ENCODE results near the gene OTULIN. TPM values are rescaled to one million over a fixed set of nuclear protein-coding genes. Genes with fewer than 3 reads are reported as not detected.

The OTULIN gene
- total and polyA plus RNA-seq, 2 experiments from 2014 or later: 24.3 to 43.9 TPM

GRCh38 chr5:14675865-14676300, 11.4 kb downstream of the OTULIN start (continued):
- TF ChIP-seq ZNF462 (CRISPR knock-in tag; IDR thresholded peaks at IDR 0.05): no peak

GRCh38 chr5:14676320-14676719, 11.8 kb downstream of the OTULIN start:
- DNase-seq (ENCODE audit: low spot score): no peak
- no peak overlapping the region for H3K27ac ChIP-seq (ENCODE audit: low read depth)
- H3K27me3 Mint-ChIP-seq (ENCODE audit: insufficient read depth, low read depth, poor library complexity): peaks cover 5% of the 10 kb centered on the region
- no peak overlapping the region for H3K27ac Mint-ChIP-seq
- H3K36me3 Mint-ChIP-seq (ENCODE audit: low read depth): peaks cover 9% of the 10 kb centered on the region
- peaks cover 69% of the 10 kb centered on the region for H3K79me2 ChIP-seq (replicated peaks; ENCODE audit: insufficient read depth)
- peaks cover 7% of the 10 kb centered on the region; the same call in 1 of the 2 replicates for H3K36me3 ChIP-seq (ENCODE audit: insufficient read depth)
- H3K4me1 ChIP-seq (ENCODE audit: insufficient read depth): peaks cover 53% of the 10 kb centered on the region
- H2AFZ ChIP-seq: no peak overlapping the region
- no peaks in the 10 kb centered on the region; the same call in 1 of the 2 replicates for H4K20me1 ChIP-seq (replicated peaks; ENCODE audit: insufficient read depth)
- no peaks in the 10 kb centered on the region; the same call in 1 of the 2 replicates for H3K9me2 ChIP-seq (ENCODE audit: insufficient read depth)
- H3K4me1 Mint-ChIP-seq: peaks cover 49% of the 10 kb centered on the region
- H3K27me3 ChIP-seq (ENCODE audit: insufficient read depth): no peaks in the 10 kb centered on the region
- no peaks in the 10 kb centered on the region for H3F3A ChIP-seq (replicated peaks; ENCODE audit: low read depth)
- H3K9me3 Mint-ChIP-seq: no peaks in the 10 kb centered on the region
- H3K4me2 ChIP-seq: no peak overlapping the region
- peak; percentile 28; the same call in 2 of the 3 replicates for ATAC-seq
- no peak overlapping the region for H3K4me3 Mint-ChIP-seq
- H3K4me3 ChIP-seq: no peak overlapping the region
- TF ChIP-seq STAT1 (IDR thresholded peaks at IDR 0.05; ENCODE audit: unreplicated experiment) (no peak), ZNF114 (CRISPR knock-in tag; IDR thresholded peaks at IDR 0.05) (no peak), EZH2 (IDR thresholded peaks at IDR 0.05; ENCODE audit: low read depth, unreplicated experiment) (no peak), ZNF462 (CRISPR knock-in tag; IDR thresholded peaks at IDR 0.05) (no peak), EZH2phosphoT487 (IDR thresholded peaks at IDR 0.05; ENCODE audit: unreplicated experiment) (no peak)
- TF ChIP-seq, protein P1, sequence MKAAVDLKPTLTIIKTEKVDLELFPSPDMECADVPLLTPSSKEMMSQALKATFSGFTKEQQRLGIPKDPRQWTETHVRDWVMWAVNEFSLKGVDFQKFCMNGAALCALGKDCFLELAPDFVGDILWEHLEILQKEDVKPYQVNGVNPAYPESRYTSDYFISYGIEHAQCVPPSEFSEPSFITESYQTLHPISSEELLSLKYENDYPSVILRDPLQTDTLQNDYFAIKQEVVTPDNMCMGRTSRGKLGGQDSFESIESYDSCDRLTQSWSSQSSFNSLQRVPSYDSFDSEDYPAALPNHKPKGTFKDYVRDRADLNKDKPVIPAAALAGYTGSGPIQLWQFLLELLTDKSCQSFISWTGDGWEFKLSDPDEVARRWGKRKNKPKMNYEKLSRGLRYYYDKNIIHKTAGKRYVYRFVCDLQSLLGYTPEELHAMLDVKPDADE (IDR thresholded peaks at IDR 0.05): no peak

All from GM23338 (cell line).